Measurements from ENCODE around the gene GLIPR1L1.
"Not testable (repeated sequence)": the region's sequence is repeated elsewhere in the genome, so short reads cannot be mapped to it uniquely, and the experiment has no call there.

GLIPR1L1 gene, protein sequence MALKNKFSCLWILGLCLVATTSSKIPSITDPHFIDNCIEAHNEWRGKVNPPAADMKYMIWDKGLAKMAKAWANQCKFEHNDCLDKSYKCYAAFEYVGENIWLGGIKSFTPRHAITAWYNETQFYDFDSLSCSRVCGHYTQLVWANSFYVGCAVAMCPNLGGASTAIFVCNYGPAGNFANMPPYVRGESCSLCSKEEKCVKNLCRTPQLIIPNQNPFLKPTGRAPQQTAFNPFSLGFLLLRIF

GRCh38 chr12:75334384-75335030 is at the start of gene GLIPR1L1:
GLIPR1L1 (plus strand) TSS chr12:75334670; CDS start chr12:75334729, 59 bp downstream.
- DNase-seq: peak; percentile 82

- no peak for DNase-seq
Observed at GRCh38 chr12:75288860-75289259, 45.6 kb upstream of the GLIPR1L1 start.

GRCh38 chr12:75289753-75290152 is 44.7 kb upstream of the GLIPR1L1 start:
- DNase-seq: no peak

- no peak for DNase-seq
Observed at GRCh38 chr12:75291014-75291413, 43.5 kb upstream of the GLIPR1L1 start.

- DNase-seq: no peak
Observed at GRCh38 chr12:75294336-75294735, 40.1 kb upstream of the GLIPR1L1 start.

GRCh38 chr12:75294797-75295196 is 39.7 kb upstream of the GLIPR1L1 start:
- no peak for DNase-seq

- no peak for DNase-seq
Observed at GRCh38 chr12:75302225-75302624, 32.2 kb upstream of the GLIPR1L1 start.

DNA sequence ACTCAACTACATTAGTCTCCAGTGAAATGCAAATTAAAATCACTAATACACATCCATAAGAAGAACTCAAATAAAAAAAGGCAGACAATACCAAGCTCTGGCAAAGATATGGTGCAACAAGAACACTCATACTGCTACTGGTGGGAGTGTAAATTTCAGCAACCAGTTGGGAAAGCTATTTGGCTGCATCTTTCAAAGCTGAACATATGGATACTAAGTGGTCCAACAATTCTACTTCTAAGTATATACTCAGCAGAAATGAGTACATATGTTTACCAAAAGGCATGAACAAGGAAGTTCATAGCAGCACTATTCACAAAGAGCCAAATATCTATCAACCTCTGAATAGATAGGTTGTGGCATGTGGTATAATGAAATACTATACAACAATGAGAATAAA is 31.7 kb upstream of the GLIPR1L1 start:
- DNase-seq: no peak

GRCh38 chr12:75305412-75306332 is 28.8 kb upstream of the GLIPR1L1 start:
- DNase-seq: no peak

DNA sequence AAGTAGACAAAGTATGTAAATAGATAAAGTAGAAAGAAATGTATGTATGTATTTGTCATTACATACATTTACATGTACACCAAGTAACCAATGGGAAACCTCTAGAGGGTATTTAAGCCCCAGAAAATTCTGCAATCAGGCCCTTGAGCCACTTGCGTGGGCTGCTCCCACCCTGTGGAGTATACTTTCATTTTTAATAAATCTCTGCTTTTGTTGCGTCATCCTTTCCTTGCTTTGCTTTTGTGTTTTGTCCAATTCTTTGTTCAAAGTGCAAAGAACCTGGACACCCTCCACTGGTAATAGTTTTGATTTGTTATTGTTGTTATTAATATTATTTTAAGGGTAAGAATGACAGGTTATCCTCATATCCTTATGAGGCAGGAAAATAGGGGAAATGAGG is 26.2 kb upstream of the GLIPR1L1 start:
- DNase-seq: no peak

DNA sequence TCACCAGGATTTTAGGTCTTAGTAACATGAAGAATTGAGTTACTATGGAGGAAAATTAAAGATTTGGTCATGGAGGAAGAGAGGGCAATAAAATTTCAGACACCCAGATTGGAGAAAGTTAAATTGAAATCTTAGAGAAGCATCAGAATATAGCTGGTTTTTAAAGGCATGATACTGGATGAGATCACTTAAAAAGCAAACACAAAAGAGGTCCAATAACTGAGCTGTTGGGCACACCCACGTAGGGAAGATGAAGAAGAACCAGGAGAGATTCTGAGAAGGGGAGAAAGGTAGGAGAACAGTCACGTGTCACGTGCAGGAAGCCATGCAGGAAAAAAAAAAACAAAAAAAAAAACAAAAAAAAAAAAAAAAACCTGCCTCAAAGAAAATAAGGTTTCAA is 23.1 kb upstream of the GLIPR1L1 start:
- no peak for DNase-seq

GRCh38 chr12:75315518-75315917 is 19.0 kb upstream of the GLIPR1L1 start:
- DNase-seq: no peak

GRCh38 chr12:75317784-75318183 is 16.7 kb upstream of the GLIPR1L1 start:
- DNase-seq: no peak

DNA sequence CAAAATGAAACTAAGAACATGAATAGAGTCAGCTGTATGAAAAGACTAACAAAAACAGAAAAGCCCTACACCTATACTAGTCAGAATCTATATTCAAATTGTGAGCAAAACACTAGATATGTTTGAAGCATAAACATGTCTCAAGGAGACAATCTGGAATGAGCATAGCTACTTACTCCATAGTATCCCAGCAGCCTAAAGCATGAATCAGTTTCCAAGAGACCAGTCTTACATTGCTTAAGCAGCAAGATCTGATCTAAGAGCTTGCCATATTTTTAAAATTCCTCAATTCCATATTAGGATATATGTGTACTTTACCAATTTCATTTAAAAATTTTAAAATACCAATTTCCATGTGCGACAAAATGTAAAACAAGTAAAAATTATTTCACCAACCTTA is 12.0 kb upstream of the GLIPR1L1 start:
- DNase-seq: no peak

DNA sequence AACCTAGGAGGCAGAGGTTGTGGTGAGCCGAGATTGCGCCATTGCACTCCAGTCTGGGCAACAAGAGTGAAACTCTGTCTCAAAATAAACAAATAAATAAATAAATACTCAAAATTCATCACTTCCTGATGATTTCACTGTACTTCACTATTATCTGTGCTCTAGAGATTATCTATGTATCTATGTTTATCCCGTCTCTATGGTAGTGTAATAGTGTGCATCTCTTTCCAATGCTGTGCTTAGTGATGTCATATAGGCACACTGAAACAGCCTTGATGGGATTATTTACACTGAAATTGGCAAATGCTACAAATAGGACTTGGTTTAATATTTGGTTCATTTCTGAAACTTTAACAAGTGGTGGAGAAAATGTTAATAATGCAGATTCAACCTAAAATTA is 10.8 kb upstream of the GLIPR1L1 start:
- DNase-seq: no peak

DNA sequence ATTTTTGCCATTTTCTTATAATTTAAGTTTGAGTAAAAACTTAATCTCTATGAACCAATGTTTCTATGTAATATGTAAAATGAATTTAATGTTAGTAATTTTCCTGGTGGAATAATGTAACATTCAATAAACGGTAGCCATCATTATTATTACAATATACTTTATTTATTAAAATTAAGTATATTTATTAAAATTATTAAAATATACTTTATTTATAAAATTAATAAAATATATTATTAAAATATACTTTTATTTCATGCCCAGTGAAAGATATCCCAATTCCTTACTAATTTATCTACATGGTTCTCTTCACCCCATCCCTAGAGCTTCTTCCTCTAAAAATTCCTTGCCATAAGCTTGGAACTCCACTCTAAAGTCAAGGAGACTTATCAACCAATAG is 6.8 kb upstream of the GLIPR1L1 start:
- no peak for DNase-seq

- DNase-seq: peak; percentile 63
Observed at GRCh38 chr12:75329918-75330826, 4.3 kb upstream of the GLIPR1L1 start, which contains the start of gene CAPS2. CAPS2 (minus strand) TSS chr12:75330324; CDS start chr12:75326498, 3,826 bp downstream.

GRCh38 chr12:75337905-75338304 is 3.4 kb downstream of the GLIPR1L1 start:
- DNase-seq: no peak

DNA sequence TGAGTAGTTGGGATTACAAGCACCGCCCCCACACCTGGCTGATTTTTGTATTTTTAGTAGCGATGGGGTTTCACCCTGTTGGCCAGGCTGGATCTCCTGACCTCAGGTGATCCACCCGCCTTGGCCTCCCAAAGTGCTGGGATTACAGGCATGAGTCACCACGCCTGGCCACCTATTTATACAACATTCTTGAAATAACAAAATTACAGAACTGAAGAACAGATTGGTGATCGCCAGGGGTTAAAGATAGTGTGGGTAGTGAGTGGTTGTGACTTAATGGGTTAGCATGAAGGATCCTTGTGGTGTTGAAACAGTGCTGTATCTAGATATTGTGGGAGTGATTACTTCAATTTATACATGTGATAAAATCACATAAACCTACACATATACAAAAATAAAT is 7.4 kb downstream of the GLIPR1L1 start:
- no peak for DNase-seq

- no peak for DNase-seq
Observed at GRCh38 chr12:75345531-75345930, 11.1 kb downstream of the GLIPR1L1 start.

- DNase-seq: not testable (repeated sequence)
Observed at GRCh38 chr12:75346215-75346614, 11.7 kb downstream of the GLIPR1L1 start.

- no peak for DNase-seq
Observed at GRCh38 chr12:75349946-75350345, 15.5 kb downstream of the GLIPR1L1 start.
